H1 (cell line): ENCODE measurements around the gene RRAS. TPM values are rescaled to one million over a fixed set of nuclear protein-coding genes. Genes with fewer than 3 reads are reported as not detected.

Source experiments
- SP1 ChIP-seq: IDR thresholded peaks from 2 replicates; pipeline ENCODE4 v1.6.1; 2011; ENCODE audit warnings: low read depth, low read length
- TBP ChIP-seq: IDR thresholded peaks from 2 replicates; pipeline ENCODE4 v1.6.1; 2011; ENCODE audit warnings: low read depth, low read length, improper control_type of control experiment
- polyA plus RNA-seq, 7 experiments: library from polyadenylated mRNA; depleted of rRNA in 3 of 7; stranded (reverse) in 5 of 7; unstranded in 2 of 7; fragments of >200 nt in 5 of 7; fragments of 200-250 nt in 2 of 7; gene quantifications; 1 replicate in 5 of 7; 2 replicates in 1 of 7; 4 replicates in 1 of 7; pipeline versions ENCODE4 v1.2.1 to v1.2.3, GENCODE V29; 2011 to 2013; ENCODE audit warnings: missing spikeins in 2 of 7, mixed read lengths in 2 of 7
- total RNA-seq: library from RNA; stranded (reverse); fragmentation: NEBNext Ultra II Directional; extraction: Animal tissue kit (Norgen Biotek cat#: 25700); gene quantifications from 2 replicates; pipeline ENCODE4 v1.2.1, GENCODE V29; 2021

RRAS gene
- total and polyA plus RNA-seq, 2 of the 8 experiments (the other 6 are each of a cell fraction or from before 2014, with no cell fraction given): 17.7 to 49.1 TPM

- TF ChIP-seq TBP (peak; percentile 81), SP1 (peak; percentile 85; the same call in 1 of the 2 replicates)
These were observed 49.6 kb downstream of the RRAS start (continued) for GRCh38 chr19:49590071-49590970.
